ENCODE data around the gene SUCO.
"Not testable (repeated sequence)": the region's sequence is repeated elsewhere in the genome, so short reads cannot be mapped to it uniquely, and the experiment has no call there.

The SUCO gene

DNA sequence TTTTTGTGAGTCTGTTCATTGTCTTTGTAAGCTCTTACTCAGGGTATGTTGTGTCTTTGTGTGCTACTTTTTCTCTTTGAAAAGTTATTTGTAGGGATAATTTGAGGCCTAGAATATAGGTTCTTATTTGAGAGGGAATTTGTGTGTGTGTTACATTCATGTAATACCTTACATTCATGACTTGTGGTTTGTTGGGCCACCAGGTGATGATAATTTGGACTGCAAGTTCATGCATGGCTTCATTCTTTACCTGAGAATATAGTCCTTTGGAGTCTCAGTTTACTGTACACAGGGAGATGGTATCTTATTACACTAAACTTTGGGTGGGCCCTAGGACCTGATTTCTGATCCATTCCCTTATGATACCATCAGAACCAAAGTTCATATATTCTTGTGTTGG, 74.2 kb downstream of the SUCO start:
- no peak for DNase-seq (ENCODE audit: low read depth)

- no peak for DNase-seq (ENCODE audit: low read depth)
Measured at GRCh38 chr1:172608098-172608601, 75.2 kb downstream of the SUCO start.

DNA sequence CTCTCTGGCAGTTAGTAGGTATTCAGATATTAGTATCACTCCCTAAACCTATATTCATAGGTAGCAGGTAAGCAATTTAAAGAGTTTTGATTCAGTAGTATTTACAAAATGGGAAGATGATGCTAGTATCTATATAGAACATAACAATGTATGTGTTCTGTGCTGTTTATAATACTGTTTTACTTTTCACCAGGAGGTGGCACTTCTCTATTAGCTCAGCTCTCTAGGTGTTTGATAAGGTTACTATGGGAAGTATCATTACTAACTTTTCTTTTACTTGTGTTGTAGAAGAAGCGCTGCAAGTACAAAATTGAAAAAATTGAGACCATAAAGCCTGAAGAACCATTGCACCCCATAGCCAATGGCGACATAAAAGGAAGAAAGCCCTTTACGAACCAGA, 76.6 kb downstream of the SUCO start:
- DNase-seq (ENCODE audit: low read depth), result no peak

DNA sequence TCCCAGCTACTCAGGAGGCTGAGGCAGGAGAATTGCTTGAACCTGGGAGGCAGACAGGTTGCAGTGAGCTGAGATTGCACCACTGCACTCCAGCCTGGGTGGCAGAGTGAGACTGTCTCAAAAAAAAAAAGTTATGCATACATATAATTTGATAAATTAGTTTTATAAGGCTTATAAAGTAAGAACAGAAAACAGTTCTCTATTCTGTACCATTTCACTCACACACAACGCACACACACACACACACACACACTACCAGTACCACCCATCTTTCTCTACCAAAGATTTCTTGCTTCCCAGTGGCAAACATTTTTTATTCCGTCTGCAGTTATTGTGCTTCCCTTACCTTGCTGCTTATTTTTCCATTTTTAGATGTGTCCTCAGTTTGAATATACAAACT, 79.5 kb downstream of the SUCO start:
- no peak for DNase-seq (ENCODE audit: low read depth)

GRCh38 chr1:172613294-172613693, 80.3 kb downstream of the SUCO start:
- no peak for DNase-seq (ENCODE audit: low read depth)

DNA sequence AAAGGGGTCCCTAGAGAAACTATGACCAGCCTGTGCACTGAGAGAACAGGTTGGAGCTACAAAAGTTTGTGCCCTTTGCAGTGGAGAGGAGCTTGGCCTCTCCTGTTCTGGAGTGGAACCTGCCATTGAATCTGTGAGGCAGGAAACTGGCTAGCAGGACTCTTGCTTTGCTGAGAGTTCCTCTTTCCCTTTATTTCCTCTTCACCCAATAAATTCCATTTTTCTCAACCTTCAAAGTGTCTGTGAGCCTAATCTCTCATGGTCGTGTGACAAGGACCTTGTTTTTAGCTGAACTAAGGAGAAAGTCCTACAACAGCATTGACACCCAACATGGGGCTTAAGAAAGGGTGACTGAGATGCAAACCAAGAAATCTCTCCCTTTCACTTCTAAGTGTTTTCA, 83.2 kb downstream of the SUCO start:
- no peak for DNase-seq (ENCODE audit: low read depth)

DNA sequence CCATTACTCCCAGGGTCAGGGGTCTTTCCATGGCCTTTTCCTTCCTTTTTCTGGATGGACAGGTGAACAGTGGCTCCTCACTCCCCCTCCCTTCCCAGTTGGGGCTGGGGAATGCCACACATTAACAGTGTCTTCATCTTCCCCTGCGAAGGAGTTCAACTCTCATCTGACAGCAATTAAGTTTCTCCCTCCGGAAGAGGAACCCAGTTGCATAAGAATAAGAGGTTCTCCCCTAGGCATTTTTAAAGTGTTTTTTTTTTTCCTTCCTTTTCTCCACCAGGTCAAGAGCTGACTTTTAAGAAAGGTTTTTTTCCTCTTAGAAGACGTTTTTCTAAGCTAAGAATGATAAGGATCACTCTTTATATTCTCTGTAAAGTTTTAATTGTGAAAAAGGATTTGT, 83.7 kb downstream of the SUCO start:
- DNase-seq (ENCODE audit: low read depth), result no peak

DNA sequence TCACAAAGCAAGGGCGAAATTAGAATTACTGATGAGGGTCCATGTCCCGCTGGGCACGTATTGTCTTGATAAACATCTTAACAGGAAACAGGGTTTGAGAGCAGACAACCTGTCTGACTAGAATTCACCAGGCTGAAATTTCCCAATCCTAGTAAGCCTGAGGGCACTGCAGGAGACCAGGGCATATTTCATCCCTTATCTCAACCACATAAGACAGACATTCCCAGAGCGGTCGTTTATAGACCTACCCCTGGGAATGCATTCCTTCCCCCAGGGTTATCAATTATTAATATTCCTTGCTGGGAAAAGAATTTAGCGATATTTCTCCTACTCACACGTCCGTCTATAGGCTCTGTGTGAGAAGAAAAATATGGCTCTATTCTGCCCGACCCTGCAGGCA, 87.7 kb downstream of the SUCO start:
- not testable (repeated sequence) for DNase-seq (ENCODE audit: low read depth)

DNA sequence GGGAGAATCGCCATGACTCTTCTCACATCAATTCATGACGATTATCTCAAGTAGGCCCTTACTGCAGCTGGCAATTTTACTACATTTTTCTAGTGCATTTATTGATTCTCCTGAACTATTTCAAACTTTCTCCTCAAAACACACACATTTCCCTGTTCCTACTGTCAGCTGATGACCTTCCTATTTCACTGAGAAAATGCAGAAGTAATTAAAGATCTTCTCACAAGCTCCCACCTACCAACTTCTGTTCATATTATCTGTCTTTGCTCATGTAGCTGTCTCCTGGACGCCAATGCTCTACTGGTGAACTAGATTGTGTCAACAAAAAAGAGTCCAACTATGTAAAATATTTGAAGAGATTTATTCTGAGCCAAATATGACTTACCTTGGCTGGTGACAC, 89.6 kb downstream of the SUCO start:
- no peak for DNase-seq (ENCODE audit: low read depth)

DNA sequence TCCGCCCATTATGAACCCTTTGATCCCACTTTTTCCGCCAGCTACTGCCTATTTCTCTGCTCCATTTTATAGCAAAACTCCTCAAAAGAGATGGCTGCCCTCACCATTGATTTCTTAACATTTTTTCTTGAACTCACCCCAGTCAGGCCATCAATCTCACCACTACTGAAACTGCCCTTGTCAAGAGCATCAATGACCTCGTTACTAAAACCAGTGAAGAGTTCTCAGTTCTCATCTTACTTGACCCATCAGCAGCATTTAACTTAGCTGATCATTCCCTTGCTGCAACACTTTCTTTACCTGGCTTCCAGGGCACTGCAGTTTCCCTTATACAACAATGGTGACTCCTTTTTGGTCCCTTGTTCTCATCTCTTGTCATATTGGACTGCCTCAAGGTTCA, 90.8 kb downstream of the SUCO start:
- no peak for DNase-seq (ENCODE audit: low read depth)

GRCh38 chr1:172626845-172627244, 93.9 kb downstream of the SUCO start:
- no peak for DNase-seq (ENCODE audit: low read depth)

DNA sequence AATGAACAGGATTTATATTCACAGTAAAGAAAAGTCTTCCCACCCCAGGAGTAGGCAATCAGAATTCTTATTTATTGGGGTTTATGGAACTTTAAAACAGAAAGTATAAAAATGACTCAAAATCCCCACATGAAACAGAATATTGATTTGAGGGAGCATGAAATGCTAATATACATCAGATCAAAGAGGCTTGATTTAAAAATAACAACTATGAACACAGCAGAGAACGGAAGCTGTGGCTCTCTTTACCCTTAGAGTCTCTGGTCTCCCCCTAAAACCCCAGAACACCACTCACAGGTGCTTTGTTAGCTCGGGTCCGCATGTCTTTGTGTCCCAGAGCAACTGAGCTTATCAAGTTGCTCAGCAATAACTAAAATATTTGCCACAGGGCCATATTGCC, 94.8 kb downstream of the SUCO start:
- no peak for DNase-seq (ENCODE audit: low read depth)

- no peak for DNase-seq (ENCODE audit: low read depth)
Measured at GRCh38 chr1:172628401-172628800, 95.5 kb downstream of the SUCO start.

GRCh38 chr1:172629170-172629569, 96.2 kb downstream of the SUCO start:
- DNase-seq (ENCODE audit: low read depth), result no peak

GRCh38 chr1:172629638-172630037, 96.7 kb downstream of the SUCO start:
- no peak for DNase-seq (ENCODE audit: low read depth)

- DNase-seq (ENCODE audit: low read depth), result no peak
Measured at GRCh38 chr1:172630056-172630818, 97.3 kb downstream of the SUCO start.

DNA sequence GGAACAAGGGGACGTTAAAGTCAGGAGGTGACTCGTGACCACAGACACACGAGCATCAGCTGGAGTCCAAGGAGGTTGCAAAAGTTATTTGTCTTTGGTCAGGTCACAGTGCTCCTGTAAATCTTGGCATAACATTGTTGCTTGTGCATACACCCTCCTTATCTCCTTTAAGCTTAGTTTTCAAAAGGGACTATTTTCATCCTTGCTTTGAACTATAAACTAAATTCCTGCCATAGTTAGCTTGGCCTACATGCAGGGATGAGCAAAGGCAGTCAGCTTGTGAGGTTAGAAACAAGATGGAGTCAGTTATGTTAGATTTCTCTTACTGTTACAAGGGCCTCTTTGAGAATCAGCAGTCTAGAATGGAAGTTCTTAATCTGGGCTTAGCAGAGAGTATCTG, 97.9 kb downstream of the SUCO start:
- no peak for DNase-seq (ENCODE audit: low read depth)

- peak; percentile 19 for DNase-seq (ENCODE audit: low read depth)
Measured at GRCh38 chr1:172637522-172637921, 104.6 kb downstream of the SUCO start.

DNA sequence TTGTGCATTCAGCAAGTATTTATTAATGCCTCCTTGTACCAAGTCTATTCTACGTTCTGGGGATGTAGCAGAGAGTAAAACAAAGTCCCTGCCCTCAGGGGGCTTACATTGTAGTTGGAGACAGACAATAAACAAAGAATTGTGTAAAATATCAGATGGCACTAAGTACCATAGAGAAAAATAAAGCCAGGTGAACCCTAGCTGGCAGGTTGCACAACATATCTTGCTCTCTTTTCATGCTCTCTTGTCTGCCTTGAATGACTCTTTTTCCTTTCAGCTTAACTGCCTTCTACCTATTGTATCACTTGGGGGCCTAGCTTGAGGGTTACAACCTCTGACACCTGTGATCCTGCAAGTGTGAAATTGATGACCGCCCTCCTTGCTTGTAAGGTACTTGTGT, 105.3 kb downstream of the SUCO start:
- no peak for DNase-seq (ENCODE audit: low read depth)

- peak; percentile 44 for DNase-seq (ENCODE audit: low read depth)
Measured at GRCh38 chr1:172638885-172639831, 106.2 kb downstream of the SUCO start.

- no peak for DNase-seq (ENCODE audit: low read depth)
Measured at GRCh38 chr1:172640111-172640510, 107.2 kb downstream of the SUCO start.

GRCh38 chr1:172641492-172641891, 108.5 kb downstream of the SUCO start:
- DNase-seq (ENCODE audit: low read depth), result no peak

DNA sequence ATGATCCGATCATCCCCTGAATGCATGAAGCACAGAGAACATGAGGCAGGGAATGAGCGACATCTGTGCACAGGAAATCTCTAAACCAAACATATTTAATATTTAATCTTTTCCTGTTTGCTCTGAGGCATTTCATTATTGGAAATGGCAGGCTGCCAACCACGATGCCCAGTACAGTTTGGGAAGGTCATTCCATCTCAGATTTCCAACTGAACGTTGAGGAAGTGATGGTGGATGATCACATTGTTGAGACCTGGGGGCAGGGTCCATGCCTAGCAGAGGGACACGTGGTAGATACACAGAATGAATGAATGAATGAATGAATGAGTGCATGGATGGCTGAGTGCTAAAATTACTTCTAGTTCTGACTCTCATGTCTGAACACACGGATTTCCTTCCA, 110.0 kb downstream of the SUCO start:
- DNase-seq (ENCODE audit: low read depth), result no peak
